ENCODE results near the gene SPDYE5.

- TF ChIP-seq, protein P1, sequence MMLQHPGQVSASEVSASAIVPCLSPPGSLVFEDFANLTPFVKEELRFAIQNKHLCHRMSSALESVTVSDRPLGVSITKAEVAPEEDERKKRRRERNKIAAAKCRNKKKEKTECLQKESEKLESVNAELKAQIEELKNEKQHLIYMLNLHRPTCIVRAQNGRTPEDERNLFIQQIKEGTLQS (IDR thresholded peaks at IDR 0.05): no peak
- TF ChIP-seq HNF4A (conservative IDR thresholded peaks at IDR 0.05) (no peak), CTCF (IDR thresholded peaks at IDR 0.05; ENCODE audit: low read depth, low read length, missing input control) (no peak), JUND (IDR thresholded peaks at IDR 0.05) (no peak)
Observed at GRCh38 chr7:75536491-75536890, 44.4 kb downstream of the SPDYE5 start.
